PC-9 (cell line): ENCODE results near the gene DSEL. TPM values are rescaled to one million over a fixed set of nuclear protein-coding genes. Genes with fewer than 3 reads are reported as not detected.

ENCODE experiments used
- BruUV-seq: library from RNA; stranded (reverse); fragments of 400-500 nt; replicated peaks from 2 replicates; lab custom pipeline; 2021; lab: Mats Ljungman, UMichigan
- CTCF ChIA-PET: fragments of 300-600 bp; sonication (Branson Sonifier 250); formaldehyde crosslinking; loops from one replicate; lab custom pipeline; 2022; ENCODE audit warnings: antibody characterized with exemption; lab: Charles Lee
- POLR2A ChIA-PET: fragments of 300-600 bp; sonication (Branson Sonifier 250); formaldehyde crosslinking; loops from one replicate; lab custom pipeline; 2022; ENCODE audit warnings: antibody characterized with exemption; ENCODE audit not compliant: unreplicated experiment; lab: Charles Lee
- DNase-seq, 2 experiments: peaks; one replicate each; pipeline versions ENCODE4 v3.0.0 to v3.0.0-alpha.2; 2015 to 2022; ENCODE audit warnings: mixed read lengths in 1 of 2
- H2AFZ ChIP-seq: fragments of 200-600 bp; sonication (generic); 2 replicates; pipeline ENCODE4 v1.8.1; 2017; ENCODE audit warnings: antibody characterized with exemption
- H3F3A ChIP-seq: fragments of 200-600 bp; sonication (generic); 2 replicates; pipeline ENCODE4 v1.8.1; 2017; ENCODE audit warnings: antibody characterized with exemption, mild to moderate bottlenecking, low read depth; ENCODE audit not compliant: insufficient read depth
- H3K27ac ChIP-seq: fragments of 200-600 bp; sonication (generic); 2 replicates; pipeline ENCODE4 v1.6.1; 2016; ENCODE audit warnings: mixed run types
- H3K27me3 ChIP-seq: fragments of 200-600 bp; sonication (generic); 2 replicates; pipeline ENCODE4 v1.6.1; 2016; ENCODE audit warnings: low read depth, mixed run types; ENCODE audit not compliant: insufficient read depth
- H3K36me3 ChIP-seq: fragments of 200-600 bp; sonication (generic); 2 replicates; pipeline ENCODE4 v1.6.1; 2016; ENCODE audit warnings: low read depth, mixed run types
- H3K4me1 ChIP-seq: fragments of 200-600 bp; sonication (generic); replicated peaks from 2 replicates; pipeline ENCODE4 v1.6.1; 2016; ENCODE audit warnings: mixed run types; ENCODE audit not compliant: insufficient read depth
- H3K4me2 ChIP-seq: fragments of 200-600 bp; sonication (generic); 2 replicates; pipeline ENCODE4 v1.6.1; 2017; ENCODE audit warnings: mixed run types
- H3K4me3 ChIP-seq: fragments of 200-600 bp; sonication (generic); 2 replicates; pipeline ENCODE4 v1.6.1; 2016; ENCODE audit warnings: mixed run types
- H3K79me2 ChIP-seq: fragments of 200-600 bp; sonication (generic); 2 replicates; pipeline ENCODE4 v1.6.1; 2017; ENCODE audit warnings: low read depth, mixed run types
- H3K9me2 ChIP-seq: fragments of 200-600 bp; sonication (generic); 2 replicates; pipeline ENCODE4 v1.8.1; 2017; ENCODE audit warnings: mild to moderate bottlenecking; ENCODE audit not compliant: insufficient read depth
- H3K9me3 ChIP-seq: fragments of 200-600 bp; sonication (generic); 2 replicates; pipeline ENCODE4 v1.8.1; 2016; ENCODE audit warnings: low read depth; ENCODE audit not compliant: insufficient read depth
- H4K20me1 ChIP-seq: fragments of 200-600 bp; sonication (generic); 2 replicates; pipeline ENCODE4 v1.8.1; 2017; ENCODE audit not compliant: insufficient read depth
- EZH2 ChIP-seq: fragments of 200-600 bp; sonication (generic); IDR thresholded peaks from 2 replicates; pipeline ENCODE4 v1.8.0; 2017; ENCODE audit warnings: antibody characterized with exemption, low read depth
- intact Hi-C: fragments of 100-400 bp; cut with micrococcal nuclease; formaldehyde crosslinking; loops from one replicate; pipeline ENCODE4 v1.10.0; 2022; ENCODE audit not compliant: unreplicated experiment
- total RNA-seq: library from RNA; stranded (reverse); gene quantifications from 2 replicates; pipeline ENCODE4 v1.2.3, GENCODE V29; 2021
- TF ChIP-seq, protein P1 (sequence below): fragments of 200-600 bp; sonication (generic); conservative IDR thresholded peaks from 2 replicates; pipeline ENCODE4 v1.6.1; 2017; ENCODE audit warnings: mixed run types, antibody characterized with exemption, mild to moderate bottlenecking, moderate library complexity

Gene DSEL
- total RNA-seq, 1 experiment from 2014 or later = 2.1 TPM

- Histone ChIP-seq H3K4me2 (no peak overlapping the region), H4K20me1 (no peaks in the 10 kb centered on the region), H3F3A (no peaks in the 10 kb centered on the region), H3K9me2 (no peaks in the 10 kb centered on the region), H3K27me3 (no peaks in the 10 kb centered on the region), H2AFZ (no peak overlapping the region), H3K4me3 (no peak overlapping the region), H3K27ac (no peak overlapping the region), H3K9me3 (no peaks in the 10 kb centered on the region), H3K4me1 (no peaks in the 10 kb centered on the region), H3K36me3 (no peaks in the 10 kb centered on the region), H3K79me2 (no peaks in the 10 kb centered on the region)
- no peak for TF ChIP-seq EZH2
- TF ChIP-seq, protein P1, sequence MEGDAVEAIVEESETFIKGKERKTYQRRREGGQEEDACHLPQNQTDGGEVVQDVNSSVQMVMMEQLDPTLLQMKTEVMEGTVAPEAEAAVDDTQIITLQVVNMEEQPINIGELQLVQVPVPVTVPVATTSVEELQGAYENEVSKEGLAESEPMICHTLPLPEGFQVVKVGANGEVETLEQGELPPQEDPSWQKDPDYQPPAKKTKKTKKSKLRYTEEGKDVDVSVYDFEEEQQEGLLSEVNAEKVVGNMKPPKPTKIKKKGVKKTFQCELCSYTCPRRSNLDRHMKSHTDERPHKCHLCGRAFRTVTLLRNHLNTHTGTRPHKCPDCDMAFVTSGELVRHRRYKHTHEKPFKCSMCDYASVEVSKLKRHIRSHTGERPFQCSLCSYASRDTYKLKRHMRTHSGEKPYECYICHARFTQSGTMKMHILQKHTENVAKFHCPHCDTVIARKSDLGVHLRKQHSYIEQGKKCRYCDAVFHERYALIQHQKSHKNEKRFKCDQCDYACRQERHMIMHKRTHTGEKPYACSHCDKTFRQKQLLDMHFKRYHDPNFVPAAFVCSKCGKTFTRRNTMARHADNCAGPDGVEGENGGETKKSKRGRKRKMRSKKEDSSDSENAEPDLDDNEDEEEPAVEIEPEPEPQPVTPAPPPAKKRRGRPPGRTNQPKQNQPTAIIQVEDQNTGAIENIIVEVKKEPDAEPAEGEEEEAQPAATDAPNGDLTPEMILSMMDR = no peak
- no TSS peak for BruUV-seq
- CTCF ChIA-PET = no interaction called here
- no peak for DNase-seq
- intact Hi-C loops = no loop called here
- POLR2A ChIA-PET = no interaction called here
Measured at GRCh38 chr18:67485655-67486054, 30.9 kb downstream of the DSEL start.

GRCh38 chr18:67484458-67484857, 32.1 kb downstream of the DSEL start:
- H3K4me3 ChIP-seq = no peak overlapping the region
- DNase-seq = no peak
- no TSS peak for BruUV-seq
- no peaks in the 10 kb centered on the region for H4K20me1 ChIP-seq
- no peak overlapping the region for H2AFZ ChIP-seq
- CTCF ChIA-PET = no interaction called here
- no peaks in the 10 kb centered on the region for H3K9me3 ChIP-seq
- no peaks in the 10 kb centered on the region for H3F3A ChIP-seq
- H3K4me1 ChIP-seq = no peaks in the 10 kb centered on the region
- intact Hi-C loops = no loop called here
- no peaks in the 10 kb centered on the region for H3K27me3 ChIP-seq
- no peaks in the 10 kb centered on the region for H3K36me3 ChIP-seq
- no peaks in the 10 kb centered on the region for H3K79me2 ChIP-seq
- no peaks in the 10 kb centered on the region for H3K9me2 ChIP-seq
- no peak for TF ChIP-seq EZH2
- TF ChIP-seq, protein P1 = no peak
- no peak overlapping the region for H3K27ac ChIP-seq
- POLR2A ChIA-PET = no interaction called here
- H3K4me2 ChIP-seq = no peak overlapping the region

- POLR2A ChIA-PET = no interaction called here
- Histone ChIP-seq H3K4me2 (no peak overlapping the region), H3K27me3 (no peaks in the 10 kb centered on the region), H3K4me3 (no peak overlapping the region), H3F3A (no peaks in the 10 kb centered on the region), H3K9me3 (no peaks in the 10 kb centered on the region), H3K27ac (no peak overlapping the region), H3K9me2 (no peaks in the 10 kb centered on the region), H3K79me2 (no peaks in the 10 kb centered on the region), H4K20me1 (no peaks in the 10 kb centered on the region), H3K4me1 (no peaks in the 10 kb centered on the region), H2AFZ (no peak overlapping the region), H3K36me3 (no peaks in the 10 kb centered on the region)
- no peak for DNase-seq
- intact Hi-C loops = no loop called here
- CTCF ChIA-PET = no interaction called here
- no TSS peak for BruUV-seq
- TF ChIP-seq EZH2 = no peak
- TF ChIP-seq, protein P1 = no peak
Measured at GRCh38 chr18:67483952-67484351, 32.6 kb downstream of the DSEL start.
